Spleen (tissue), 11 donors: ENCODE results near the gene ZFP90. TPM values are rescaled to one million over a fixed set of nuclear protein-coding genes. Genes with fewer than 3 reads are reported as not detected.
A peak's percentile ranks its signal among the peaks of the same experiment; 100 is the strongest.

Experiments used
- DNase-seq: peaks from one replicate; pipeline ENCODE4 v3.0.0-alpha.2; 2020
- H3K27ac ChIP-seq, 8 donors: fragments of 200-600 bp; sonication (generic) in 7 of 8; 1 replicate in 4 of 8; 2 replicates in 4 of 8; pipeline versions ENCODE4 v1.5.0 to v1.8.0; 2016 to 2021; ENCODE audit warnings: inconsistent platforms in 4 of 8, mild to moderate bottlenecking in 4 of 8, moderate library complexity in 1 of 8
- H3K27me3 ChIP-seq, 7 donors: fragments of 200-600 bp; sonication (generic) in 6 of 7; replicated peaks in 1 of 7; 1 replicate in 4 of 7; 2 replicates in 3 of 7; pipeline versions ENCODE4 v1.5.0 to v1.8.0; 2016 to 2021; ENCODE audit warnings: inconsistent platforms in 3 of 7, mild to moderate bottlenecking in 1 of 7
- H3K36me3 ChIP-seq, 6 donors: fragments of 200-600 bp; sonication (generic) in 5 of 6; 1 replicate in 4 of 6; 2 replicates in 2 of 6; pipeline versions ENCODE4 v1.5.0 to v1.8.0; 2016 to 2021; ENCODE audit warnings: inconsistent platforms in 2 of 6
- H3K4me1 ChIP-seq, 6 donors: fragments of 200-600 bp; sonication (generic) in 5 of 6; 1 replicate in 3 of 6; 2 replicates in 3 of 6; pipeline versions ENCODE4 v1.5.0 to v1.8.0; 2016 to 2021; ENCODE audit warnings: inconsistent platforms in 3 of 6
- H3K4me3 ChIP-seq, 8 donors: fragments of 200-600 bp; sonication (generic) in 7 of 8; 1 replicate in 4 of 8; 2 replicates in 4 of 8; pipeline versions ENCODE4 v1.5.0 to v1.8.0; 2016 to 2021; ENCODE audit warnings: inconsistent platforms in 4 of 8, mild to moderate bottlenecking in 4 of 8, moderate library complexity in 2 of 8
- H3K9me3 ChIP-seq, 8 donors: fragments of 200-600 bp; sonication (generic) in 7 of 8; 1 replicate in 4 of 8; 2 replicates in 4 of 8; pipeline versions ENCODE4 v1.5.0 to v1.8.0; 2016 to 2021; ENCODE audit warnings: inconsistent platforms in 4 of 8
- CTCF ChIP-seq, 11 experiments: fragments of 200-600 bp in 7 of 11; fragments of 450-650 bp in 4 of 11; sonication (generic) in 4 of 11; IDR thresholded peaks in 8 of 11; conservative IDR thresholded peaks in 3 of 11; 1 replicate in 7 of 11; 2 replicates in 4 of 11; pipeline versions ENCODE4 v1.4.0 to v1.8.0; 2016 to 2021; ENCODE audit warnings: antibody characterized with exemption in 11 of 11, inconsistent platforms in 4 of 11, mild to moderate bottlenecking in 1 of 11
- POLR2A ChIP-seq, 3 donors: fragments of 450-650 bp; IDR thresholded peaks; one replicate each; pipeline ENCODE4 v1.5.1; 2017; ENCODE audit warnings: antibody characterized with exemption in 3 of 3, mild to moderate bottlenecking in 1 of 3
- POLR2AphosphoS5 ChIP-seq, 3 donors: sonication (generic); formaldehyde crosslinking; IDR thresholded peaks; one replicate each; pipeline ENCODE4 v1.5.1; 2017; ENCODE audit warnings: antibody characterized with exemption in 3 of 3
- WGBS, 5 donors: extraction: QIAGEN DNeasy Blood & Tissue Kit in 3 of 5; methylation state at CpG; one replicate each; pipeline versions ENCODE4 v1.1.5 to v1.1.7; 2013 to 2018; 5-methylcytosine and 5-hydroxymethylcytosine counted together
- intact Hi-C: fragments of 100-400 bp; cut with DNase I; formaldehyde crosslinking; loops from one replicate; pipeline ENCODE4 v1.15.0; 2023; ENCODE audit warnings: low total_unique reads
- polyA plus RNA-seq, 3 donors: library from polyadenylated mRNA; stranded (reverse); fragments of 200-250 nt; gene quantifications; one replicate each; pipeline ENCODE4 v1.2.1, GENCODE V29; 2013
- total RNA-seq, 7 donors: library from RNA; depleted of rRNA in 3 of 7; stranded (reverse); fragments of >200 nt in 3 of 7; fragmentation: NEBNext Ultra II Directional in 4 of 7; extraction: Animal tissue kit (Norgen Biotek cat#: 25700) in 4 of 7; gene quantifications; one replicate each; pipeline versions ENCODE4 v1.1.0 to v1.2.1, GENCODE V29; 2016 to 2021
- donor health status: healthy with polysubstance abuse.
- donor health status: DM: no; HTN: no; CAD: no; lungs with moderate emphysema.
- donor health status: DM: no; HTN: no; CAD: no.
- donor health status: Bipolar disorder and iron deficiency.
- donor health status: healthy.
- donor health status: DM: no; HTN: no; CAD: no.
- donor health status: DM: yes; HTN: yes; CAD: no.

The ZFP90 gene
- total and polyA plus RNA-seq, 10 donors, result 7.3 to 53.1 (median 24.4) TPM

GRCh38 chr16:68517606-68518166 lies 21.4 kb upstream of the ZFP90 start:
- H3K4me3 ChIP-seq, result no peak overlapping the region
- intact Hi-C loops, result no loop called here
- 47 to 56% (median 52%) methylated on average over 7 of the region's 7 CpGs for WGBS, 5 donors
- no peak overlapping the region for H3K27ac ChIP-seq
- no peaks in the 10 kb centered on the region for H3K36me3 ChIP-seq
- H3K4me1 ChIP-seq, result peaks cover 0 to 20% (median 8%) of the 10 kb centered on the region in 6 donors
- no peak for TF ChIP-seq POLR2A (IDR thresholded peaks at IDR 0.05)
- no peak for TF ChIP-seq CTCF (IDR thresholded peaks at IDR 0.05 in 8 of 11, conservative IDR thresholded peaks at IDR 0.05 in 3 of 11)
- TF ChIP-seq POLR2AphosphoS5 (IDR thresholded peaks at IDR 0.05), result no peak
- H3K9me3 ChIP-seq, result no peaks in the 10 kb centered on the region
- DNase-seq, result peak; percentile 47
- no peaks in the 10 kb centered on the region for H3K27me3 ChIP-seq

DNA sequence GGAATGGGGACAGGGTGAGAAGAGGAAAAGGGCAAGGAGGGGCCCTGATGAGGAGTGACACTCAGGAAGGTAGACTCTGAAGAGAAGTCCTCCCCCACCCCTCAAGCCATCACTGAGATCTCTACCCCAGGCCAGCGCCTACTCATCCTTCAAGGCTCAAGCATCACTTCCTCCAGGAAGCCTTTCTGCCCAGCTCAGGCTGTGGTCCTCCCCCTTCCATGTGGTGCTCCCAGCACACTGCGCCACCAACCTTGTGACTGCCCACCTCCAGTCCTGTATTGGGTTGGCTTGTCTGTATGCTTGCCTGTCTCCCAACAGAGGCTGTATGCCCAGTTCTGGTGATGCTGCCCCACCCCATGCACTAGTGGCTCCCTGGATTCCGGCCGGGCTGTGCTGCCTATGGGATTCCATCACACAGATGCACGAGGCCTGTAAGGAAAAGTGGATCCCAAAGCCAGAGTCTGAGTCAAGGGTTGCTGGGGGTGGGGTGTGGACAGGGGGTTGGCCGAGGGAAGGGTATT lies 19.8 kb upstream of the ZFP90 start:
- Histone ChIP-seq H3K4me3 (no peak overlapping the region), H3K27ac (no peak overlapping the region), H3K36me3 (no peaks in the 10 kb centered on the region), H3K27me3 (no peaks in the 10 kb centered on the region), H3K9me3 (no peaks in the 10 kb centered on the region), H3K4me1 (peaks cover 0 to 20% (median 8%) of the 10 kb centered on the region in 6 donors)
- no peak for TF ChIP-seq CTCF (IDR thresholded peaks at IDR 0.05 in 8 of 11, conservative IDR thresholded peaks at IDR 0.05 in 3 of 11)
- no peak for TF ChIP-seq POLR2AphosphoS5 (IDR thresholded peaks at IDR 0.05)
- TF ChIP-seq POLR2A (IDR thresholded peaks at IDR 0.05), result no peak
- peak; percentile 68 for DNase-seq
- intact Hi-C loops, result no loop called here
- 68 to 89% (median 87%) methylated on average over 4 to 6 of the region's 6 CpGs for WGBS, 5 donors

DNA sequence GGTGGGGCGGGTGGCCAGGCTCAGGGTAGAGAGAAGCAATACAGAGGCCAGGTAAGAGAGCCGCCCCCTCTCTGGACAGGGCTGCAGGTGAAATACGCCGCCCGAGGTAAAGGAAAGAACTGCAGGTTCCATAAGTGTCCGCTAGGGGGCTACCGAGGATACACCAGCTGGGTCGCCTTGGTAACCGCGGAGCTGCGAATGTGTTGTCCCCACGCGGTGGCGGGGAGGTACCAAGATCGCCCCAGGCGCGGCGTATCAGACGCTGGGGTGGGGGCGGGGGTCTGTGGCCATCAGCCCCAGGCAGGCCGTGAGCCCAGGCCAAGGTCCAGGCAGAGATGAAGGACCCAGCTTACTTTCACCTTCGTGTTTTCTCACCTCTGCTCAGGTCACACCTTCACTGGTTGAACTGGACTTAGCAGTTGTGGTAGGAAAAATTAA lies 18.4 kb upstream of the ZFP90 start:
- intact Hi-C loops, result no loop called here
- peak overlapping the region in 4 of 8 donors; percentile 22 to 59 (median 28) for H3K4me3 ChIP-seq
- no peaks in the 10 kb centered on the region for H3K9me3 ChIP-seq
- no peaks in the 10 kb centered on the region for H3K27me3 ChIP-seq
- DNase-seq, result peak; percentile 95
- peaks cover 0 to 20% (median 8%) of the 10 kb centered on the region in 6 donors for H3K4me1 ChIP-seq
- WGBS, 5 donors, result 2 to 3% (median 3%) methylated on average over 17 to 22 of the region's 22 CpGs
- peak in 2 of 3 donors; percentile 38 to 42 for TF ChIP-seq POLR2AphosphoS5 (IDR thresholded peaks at IDR 0.05)
- no peak for TF ChIP-seq POLR2A (IDR thresholded peaks at IDR 0.05)
- peak; percentile 88 to 97 (median 96) for TF ChIP-seq CTCF (IDR thresholded peaks at IDR 0.05 in 8 of 11, conservative IDR thresholded peaks at IDR 0.05 in 3 of 11)
- no peaks in the 10 kb centered on the region for H3K36me3 ChIP-seq
- no peak overlapping the region for H3K27ac ChIP-seq

DNA sequence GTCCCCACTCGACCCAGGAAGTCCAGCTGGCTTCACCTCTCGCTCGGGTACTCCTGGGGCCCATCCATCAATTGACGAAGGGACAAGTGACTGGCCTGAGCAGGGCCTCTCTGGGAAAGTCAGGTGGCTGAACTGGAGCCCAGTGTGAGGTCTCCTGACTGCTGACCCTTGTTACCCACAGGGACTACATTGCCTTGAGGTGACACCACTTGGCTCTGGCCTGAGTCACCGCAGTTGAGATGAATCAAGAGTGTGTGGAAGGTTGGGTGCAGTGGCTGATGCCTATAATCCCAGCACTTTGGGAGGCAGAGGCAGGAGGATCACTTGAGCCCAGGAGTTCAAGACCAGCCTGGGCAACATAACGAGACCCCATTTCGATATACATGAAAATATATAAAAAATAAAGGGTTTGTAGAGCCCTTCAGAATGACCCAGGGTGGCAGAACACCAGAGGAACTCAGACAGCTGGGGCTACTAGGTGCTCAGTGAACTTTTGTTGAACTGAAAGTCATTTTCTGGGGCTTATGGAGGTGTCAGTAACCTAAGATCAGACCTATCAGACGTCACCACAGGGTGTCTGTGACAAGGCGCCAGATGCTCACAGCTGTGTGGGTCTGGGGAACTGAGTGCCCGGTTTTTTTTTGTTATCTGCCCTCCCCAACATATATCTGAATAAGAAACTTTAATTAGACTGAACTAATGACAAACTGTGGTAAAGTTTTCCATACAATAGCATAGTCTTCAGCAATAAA lies 14.8 kb upstream of the ZFP90 start:
- no peaks in the 10 kb centered on the region for H3K36me3 ChIP-seq
- TF ChIP-seq POLR2AphosphoS5 (IDR thresholded peaks at IDR 0.05), result no peak
- TF ChIP-seq POLR2A (IDR thresholded peaks at IDR 0.05), result no peak
- TF ChIP-seq CTCF (IDR thresholded peaks at IDR 0.05 in 8 of 11, conservative IDR thresholded peaks at IDR 0.05 in 3 of 11), result no peak
- no peak overlapping the region for H3K27ac ChIP-seq
- no peak overlapping the region for H3K4me3 ChIP-seq
- H3K9me3 ChIP-seq, result no peaks in the 10 kb centered on the region
- DNase-seq, result peak; percentile 41
- no peaks in the 10 kb centered on the region for H3K27me3 ChIP-seq
- intact Hi-C loops, result no loop called here
- WGBS, 5 donors, result 65 to 82% (median 71%) methylated on average over 10 of the region's 10 CpGs
- peaks cover 6 to 20% (median 16%) of the 10 kb centered on the region in 6 donors for H3K4me1 ChIP-seq
